ENCODE data around the gene NAV2. TPM values are rescaled to one million over a fixed set of nuclear protein-coding genes. Genes with fewer than 3 reads are reported as not detected.

The NAV2 gene
- polyA plus RNA-seq, 1 donor (not counting 4 experiments of a cell fraction or from before 2014, with no cell fraction given), result 4.0 TPM

- no peak for DNase-seq (ENCODE audit: low read depth, low spot score)
- Histone ChIP-seq H3K79me2 (ENCODE audit: control insufficient read depth, insufficient read depth, low read length) (no peaks in the 10 kb centered on the region), H3K9ac (ENCODE audit: control insufficient read depth, extremely low read depth, insufficient read depth, low read length) (no peak overlapping the region), H3K27ac (ENCODE audit: control insufficient read depth, insufficient read depth, low read length) (no peak overlapping the region), H3K27me3 (ENCODE audit: control insufficient read depth, extremely low read depth, insufficient read depth, low read length) (peaks cover 93% of the 10 kb centered on the region), H3K4me1 (ENCODE audit: control insufficient read depth, extremely low read depth, insufficient read depth, low read length) (no peaks in the 10 kb centered on the region), H3K4me3 (ENCODE audit: control insufficient read depth in 2 of 3, extremely low read depth in 1 of 3, insufficient read depth in 2 of 3, low read depth in 1 of 3, low read length in 3 of 3) (peak overlapping the region in 1 of 3 experiments; percentile 29), H3K9me3 (ENCODE audit: control insufficient read depth, low read depth, low read length) (no peaks in the 10 kb centered on the region), H3K4me2 (ENCODE audit: control insufficient read depth, extremely low read depth, insufficient read depth, low read depth, low read length) (peak overlapping the region; percentile 51), H2AFZ (ENCODE audit: control insufficient read depth, low read length) (no peak overlapping the region), H3K9me1 (ENCODE audit: control insufficient read depth, extremely low read depth, insufficient read depth, low read length) (no peaks in the 10 kb centered on the region), H3K36me3 (ENCODE audit: control insufficient read depth in 2 of 2, extremely low read depth in 1 of 2, insufficient read depth in 2 of 2, low read length in 2 of 2) (no peaks in the 10 kb centered on the region), H4K20me1 (ENCODE audit: control insufficient read depth, extremely low read depth, insufficient read depth, low read length) (no peaks in the 10 kb centered on the region)
- TF ChIP-seq EZH2 (IDR thresholded peaks at IDR 0.05; ENCODE audit: low read length), result peak; percentile 95
- no peak for TF ChIP-seq CTCF (optimal IDR thresholded peaks at IDR 0.05 in 1 of 3, IDR thresholded peaks at IDR 0.05 in 1 of 3, conservative IDR thresholded peaks at IDR 0.05 in 1 of 3; ENCODE audit: extremely low read depth in 1 of 3, insufficient read depth in 2 of 3, low read length in 3 of 3)
- no peak for FAIRE-seq
- dilution Hi-C loops (cut with MboI; ENCODE audit: extremely low pct_ligation_motif_present, low sequenced_read_pairs), result no loop called here
These were observed 450.5 kb downstream of the NAV2 start for GRCh38 chr11:20162824-20163782.

DNA sequence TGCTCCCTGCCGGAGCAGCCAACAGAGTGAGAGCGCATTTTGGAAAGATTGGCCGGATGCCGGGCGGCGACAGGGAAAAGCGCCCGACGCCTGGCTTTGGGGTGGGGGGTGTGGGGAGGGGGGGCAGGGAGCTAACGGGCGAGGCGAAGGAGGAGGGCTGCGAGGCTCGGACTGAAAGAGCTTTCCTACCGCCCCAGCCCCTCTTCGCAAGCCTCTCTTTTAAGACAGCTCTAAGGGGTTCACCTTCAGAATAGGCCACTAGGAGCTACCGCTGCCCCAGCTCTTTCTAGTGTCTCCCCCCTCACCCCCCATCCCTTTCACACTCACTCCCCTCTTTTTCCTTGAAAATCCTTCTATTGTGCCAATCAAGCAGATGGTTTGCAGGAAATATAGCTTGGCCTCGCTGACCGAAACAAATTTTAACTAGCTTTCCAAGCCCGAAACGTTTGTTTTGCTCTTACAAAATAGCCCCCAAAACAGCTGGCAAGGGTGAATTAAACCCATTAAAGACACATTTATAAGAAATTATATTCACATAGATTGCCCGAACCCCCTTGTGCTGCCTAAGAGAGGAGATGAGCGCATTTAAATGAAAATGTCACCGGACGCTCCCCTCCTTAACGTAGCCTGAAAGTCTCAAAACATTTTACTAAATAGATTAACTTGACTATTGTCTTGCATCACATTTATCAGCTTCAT, 451.3 kb downstream of the NAV2 start:
- Histone ChIP-seq H3K4me1 (ENCODE audit: control insufficient read depth, extremely low read depth, insufficient read depth, low read length) (no peaks in the 10 kb centered on the region), H3K9me1 (ENCODE audit: control insufficient read depth, extremely low read depth, insufficient read depth, low read length) (no peaks in the 10 kb centered on the region), H3K9me3 (ENCODE audit: control insufficient read depth, low read depth, low read length) (no peaks in the 10 kb centered on the region), H4K20me1 (ENCODE audit: control insufficient read depth, extremely low read depth, insufficient read depth, low read length) (no peaks in the 10 kb centered on the region), H3K79me2 (ENCODE audit: control insufficient read depth, insufficient read depth, low read length) (no peaks in the 10 kb centered on the region), H3K27ac (ENCODE audit: control insufficient read depth, insufficient read depth, low read length) (no peak overlapping the region), H3K9ac (ENCODE audit: control insufficient read depth, extremely low read depth, insufficient read depth, low read length) (no peak overlapping the region), H3K36me3 (ENCODE audit: control insufficient read depth in 2 of 2, extremely low read depth in 1 of 2, insufficient read depth in 2 of 2, low read length in 2 of 2) (no peaks in the 10 kb centered on the region), H2AFZ (ENCODE audit: control insufficient read depth, low read length) (no peak overlapping the region), H3K4me2 (ENCODE audit: control insufficient read depth, extremely low read depth, insufficient read depth, low read depth, low read length) (peak overlapping the region; percentile 51), H3K27me3 (ENCODE audit: control insufficient read depth, extremely low read depth, insufficient read depth, low read length) (peaks cover 85% of the 10 kb centered on the region), H3K4me3 (ENCODE audit: control insufficient read depth in 2 of 3, extremely low read depth in 1 of 3, insufficient read depth in 2 of 3, low read depth in 1 of 3, low read length in 3 of 3) (no peak overlapping the region)
- dilution Hi-C loops (cut with MboI; ENCODE audit: extremely low pct_ligation_motif_present, low sequenced_read_pairs), result no loop called here
- DNase-seq (ENCODE audit: low read depth, low spot score), result no peak
- TF ChIP-seq EZH2 (IDR thresholded peaks at IDR 0.05; ENCODE audit: low read length), result peak; percentile 25
- TF ChIP-seq CTCF (optimal IDR thresholded peaks at IDR 0.05 in 1 of 3, IDR thresholded peaks at IDR 0.05 in 1 of 3, conservative IDR thresholded peaks at IDR 0.05 in 1 of 3; ENCODE audit: extremely low read depth in 1 of 3, insufficient read depth in 2 of 3, low read length in 3 of 3), result no peak
- FAIRE-seq, result no peak

Small RNAs within 50 kb of the gene (small RNA-seq; reads per million reads assigned to genes)
- gene MIR4694 (ENCODE audit: insufficient read length in 3 of 3, low read depth in 3 of 3, low replicate concordance in 1 of 3), result 0 reads per million in 3 experiments
